Adrenal gland (tissue), 12 donors: ENCODE data around the gene INSM2. TPM values are rescaled to one million over a fixed set of nuclear protein-coding genes. Genes with fewer than 3 reads are reported as not detected.

Experiments used
- DNase-seq, 7 donors: peaks; one replicate each; pipeline ENCODE4 v3.0.0-alpha.2; 2019 to 2020
- H3K27ac ChIP-seq, 5 donors: fragments of 200-600 bp; sonication (generic) in 4 of 5; 1 replicate in 3 of 5; 2 replicates in 2 of 5; pipeline versions ENCODE4 v1.5.1 to v1.8.0; 2016 to 2020; ENCODE audit warnings: mild to moderate bottlenecking in 1 of 5
- H3K27me3 ChIP-seq: fragments of 200-600 bp; 2 replicates; pipeline ENCODE4 v1.8.0; 2021
- H3K36me3 ChIP-seq, 2 donors: fragments of 200-600 bp; replicated peaks in 1 of 2; 1 replicate in 1 of 2; 2 replicates in 1 of 2; pipeline versions ENCODE4 v1.5.1 to v1.8.0; 2018 to 2022
- H3K4me1 ChIP-seq, 2 donors: fragments of 200-600 bp; replicated peaks in 1 of 2; 1 replicate in 1 of 2; 2 replicates in 1 of 2; pipeline versions ENCODE4 v1.5.1 to v1.8.0; 2018 to 2021
- H3K4me3 ChIP-seq, 4 donors: fragments of 200-600 bp; sonication (generic) in 3 of 4; one replicate each; pipeline ENCODE4 v1.5.1; 2016 to 2018
- H3K9me3 ChIP-seq, 3 donors: fragments of 200-600 bp; sonication (generic) in 1 of 3; replicated peaks in 1 of 3; 1 replicate in 2 of 3; 2 replicates in 1 of 3; pipeline versions ENCODE4 v1.5.1 to v1.8.0; 2016 to 2021
- CTCF ChIP-seq, 6 experiments: fragments of 450-650 bp in 4 of 6; fragments of 200-600 bp in 2 of 6; sonication (generic) in 1 of 6; IDR thresholded peaks; 1 replicate in 5 of 6; 2 replicates in 1 of 6; pipeline versions ENCODE4 v1.5.1 to v1.8.0; 2016 to 2021; ENCODE audit warnings: antibody characterized with exemption in 6 of 6, mild to moderate bottlenecking in 2 of 6, moderate library complexity in 1 of 6
- POLR2A ChIP-seq, 2 donors: fragments of 450-650 bp; IDR thresholded peaks; one replicate each; pipeline ENCODE4 v1.6.1; 2017; ENCODE audit warnings: antibody characterized with exemption in 2 of 2, mild to moderate bottlenecking in 2 of 2, moderate library complexity in 1 of 2
- WGBS, 4 donors: extraction: QIAGEN DNeasy Blood & Tissue Kit in 2 of 4; methylation state at CpG; one replicate each; pipeline versions ENCODE4 v1.1.5 to v1.1.7; 2013 to 2017; 5-methylcytosine and 5-hydroxymethylcytosine counted together
- intact Hi-C, 2 donors: fragments of 100-400 bp; cut with DNase I; formaldehyde crosslinking; loops; one replicate each; pipeline versions ENCODE4 v1.14.1 to v1.15.0; 2022 to 2023
- polyA plus RNA-seq, 3 donors: library from polyadenylated mRNA; stranded (reverse); fragments of 200-250 nt in 2 of 3; fragments of 350-450 nt in 1 of 3; fragmentation: Illumina TruSeq in 1 of 3; extraction: RNeasy Lipid Tissue Mini Kit (QIAGEN cat#74804) in 1 of 3; gene quantifications; one replicate each; pipeline ENCODE4 v1.2.3, GENCODE V29; 2013 to 2014
- total RNA-seq, 9 donors: library from RNA; depleted of rRNA in 4 of 9; stranded (reverse); fragments of >200 nt in 4 of 9; fragments of 120-200 nt in 1 of 9; fragmentation: NEBNext Ultra II Directional in 1 of 9; extraction: Animal tissue kit (Norgen Biotek cat#: 25700) in 1 of 9; gene quantifications; one replicate each; pipeline versions ENCODE4 v1.1.0 to v1.2.4, GENCODE V29; 2013 to 2023
- donor health status: healthy with polysubstance abuse.
- donor health status: Bipolar disorder and iron deficiency.
- donor health status: DM: yes; HTN: yes; CAD: no.
- donor health status: DM: no; HTN: no; CAD: no.
- donor health status: DM: no; HTN: no; CAD: no.
- donor health status: DM: yes; HTN: yes; CAD: no.

Gene INSM2
- total and polyA plus RNA-seq, 12 donors = 0.03 to 3.7 (median 0.45) TPM; not detected in 6

DNA sequence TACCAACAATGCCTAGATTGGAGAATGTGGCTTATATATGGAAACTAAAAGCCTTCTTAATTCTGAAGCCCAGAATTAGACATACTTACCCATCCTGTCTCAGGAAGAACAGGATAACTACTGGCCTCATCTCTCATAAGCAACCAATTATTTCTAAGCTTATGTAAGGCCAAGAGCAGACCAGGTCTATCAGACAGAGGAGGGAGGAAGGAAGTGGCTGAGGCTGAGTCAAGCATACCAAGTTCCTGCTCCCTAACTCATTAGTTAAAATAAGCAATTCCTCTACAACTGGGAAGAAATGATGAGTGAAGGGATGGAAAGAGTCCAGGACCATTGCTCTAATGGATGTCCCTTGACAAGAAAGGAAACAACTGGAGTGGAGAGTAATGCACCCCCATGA is 27.0 kb upstream of the INSM2 start:
- intact Hi-C loops = no loop called here
- Histone ChIP-seq H3K27ac (no peak overlapping the region), H3K4me1 (no peaks in the 10 kb centered on the region), H3K4me3 (no peak overlapping the region), H3K9me3 (no peaks in the 10 kb centered on the region), H3K27me3 (no peaks in the 10 kb centered on the region), H3K36me3 (no peaks in the 10 kb centered on the region)
- no peak for DNase-seq
- TF ChIP-seq CTCF (IDR thresholded peaks at IDR 0.05) (no peak), POLR2A (IDR thresholded peaks at IDR 0.05) (no peak)

DNA sequence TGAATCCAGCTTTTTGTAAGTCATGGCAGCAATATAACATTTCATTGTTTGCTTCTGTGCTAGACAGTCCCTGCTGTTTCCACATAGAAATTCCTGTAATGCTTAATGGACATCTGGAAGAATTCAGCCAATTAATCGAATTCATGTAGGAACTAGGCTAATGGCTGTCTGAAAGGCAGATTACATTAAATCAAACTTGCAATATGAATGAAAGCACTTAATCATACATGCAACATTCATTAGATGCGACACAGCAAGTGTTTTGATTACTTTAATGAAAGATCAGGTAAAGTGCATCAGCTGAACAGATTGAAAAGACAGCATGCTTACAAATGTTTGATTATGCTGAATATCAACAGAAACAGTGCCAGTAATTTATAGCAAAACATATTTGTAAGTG is 24.1 kb upstream of the INSM2 start:
- intact Hi-C loops = no loop called here
- H3K9me3 ChIP-seq = no peaks in the 10 kb centered on the region
- H3K36me3 ChIP-seq = no peaks in the 10 kb centered on the region
- no peak overlapping the region for H3K27ac ChIP-seq
- no peak overlapping the region for H3K4me3 ChIP-seq
- H3K27me3 ChIP-seq = no peaks in the 10 kb centered on the region
- TF ChIP-seq CTCF (IDR thresholded peaks at IDR 0.05) = no peak
- TF ChIP-seq POLR2A (IDR thresholded peaks at IDR 0.05) = no peak
- DNase-seq = no peak
- H3K4me1 ChIP-seq = no peaks in the 10 kb centered on the region
- WGBS, 4 donors = 63 to 79% (median 72%) methylated on average over 2 of the region's 2 CpGs

DNA sequence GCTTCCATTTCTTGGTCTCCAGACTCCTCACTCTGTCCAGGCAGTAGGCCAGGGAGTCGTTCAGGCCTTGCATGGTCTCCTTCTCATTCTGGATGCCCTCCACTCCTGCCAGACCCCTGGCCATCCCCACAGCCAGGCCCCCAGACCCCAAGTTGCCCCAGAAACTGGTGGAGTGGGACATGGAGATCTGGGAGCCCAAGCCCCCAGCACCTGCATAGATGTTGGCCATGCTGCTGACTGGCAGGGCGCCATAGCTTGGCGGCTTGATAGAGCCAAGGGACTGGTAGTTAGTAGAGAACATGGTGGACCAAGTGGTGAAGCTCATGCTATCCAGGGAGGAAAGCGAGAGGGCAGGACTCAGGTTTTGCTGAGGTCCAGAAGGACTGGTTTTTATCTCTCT is 21.2 kb upstream of the INSM2 start:
- intact Hi-C loops = no loop called here

GRCh38 chr14:35515916-35516315 is 18.0 kb upstream of the INSM2 start:
- Histone ChIP-seq H3K27ac (no peak overlapping the region), H3K27me3 (peaks cover 7% of the 10 kb centered on the region), H3K9me3 (no peaks in the 10 kb centered on the region), H3K36me3 (no peaks in the 10 kb centered on the region), H3K4me3 (no peak overlapping the region), H3K4me1 (no peaks in the 10 kb centered on the region)
- 81 to 93% (median 84%) methylated on average over 1 of the region's 1 CpG for WGBS, 4 donors
- intact Hi-C loops = no loop called here
- DNase-seq = no peak
- TF ChIP-seq CTCF (IDR thresholded peaks at IDR 0.05) = no peak
- no peak for TF ChIP-seq POLR2A (IDR thresholded peaks at IDR 0.05)

More for the DNA sequence above, 21.2 kb upstream of the INSM2 start:
- H3K9me3 ChIP-seq = no peaks in the 10 kb centered on the region
- 74 to 90% (median 81%) methylated on average over 4 of the region's 4 CpGs for WGBS, 4 donors
- no peaks in the 10 kb centered on the region for H3K27me3 ChIP-seq
- no peak for TF ChIP-seq POLR2A (IDR thresholded peaks at IDR 0.05)
- no peak for TF ChIP-seq CTCF (IDR thresholded peaks at IDR 0.05)
- DNase-seq = no peak
- no peaks in the 10 kb centered on the region for H3K4me1 ChIP-seq
- no peaks in the 10 kb centered on the region for H3K36me3 ChIP-seq
- H3K27ac ChIP-seq = no peak overlapping the region
- H3K4me3 ChIP-seq = no peak overlapping the region
